ENCODE results near the gene TMEM232. TPM values are rescaled to one million over a fixed set of nuclear protein-coding genes. Genes with fewer than 3 reads are reported as not detected.

Gene TMEM232
- total RNA-seq, 4 donors from 2014 or later, result 0.54 to 2.3 (median 0.93) TPM

GRCh38 chr5:110383231-110383630, 343.2 kb downstream of the TMEM232 start:
- intact Hi-C loops (cut with DNase I; ENCODE audit: low total_unique reads), result no loop called here
- TF ChIP-seq POLR2A (IDR thresholded peaks at IDR 0.05), result no peak
- TF ChIP-seq CTCF (IDR thresholded peaks at IDR 0.05), result no peak
- no peak for DNase-seq (ENCODE audit: low spot score in 2 of 2)
- H3K4me3 ChIP-seq (ENCODE audit: low read depth, poor library complexity, severe bottlenecking), result no peak overlapping the region

- DNase-seq (ENCODE audit: low spot score in 2 of 2), result no peak
- H3K4me3 ChIP-seq (ENCODE audit: low read depth, poor library complexity, severe bottlenecking), result no peak overlapping the region
- 33 to 58% methylated on average over 1 of the region's 1 CpG for WGBS, 2 donors
- intact Hi-C loops (cut with DNase I; ENCODE audit: low total_unique reads), result loop anchor here (5.0 kb wide), 1 partner anchor 831 kb away; no protein-coding TSS in a partner anchor
- TF ChIP-seq POLR2A (IDR thresholded peaks at IDR 0.05), result no peak
- TF ChIP-seq CTCF (IDR thresholded peaks at IDR 0.05), result no peak
These were observed 348.5 kb downstream of the TMEM232 start for GRCh38 chr5:110377943-110378342.

GRCh38 chr5:110377361-110377760, 349.1 kb downstream of the TMEM232 start:
- no peak for TF ChIP-seq CTCF (IDR thresholded peaks at IDR 0.05)
- TF ChIP-seq POLR2A (IDR thresholded peaks at IDR 0.05), result no peak

GRCh38 chr5:110376281-110376951, 350.1 kb downstream of the TMEM232 start:
- no peak for DNase-seq (ENCODE audit: low spot score in 2 of 2)
- no peak overlapping the region for H3K4me3 ChIP-seq (ENCODE audit: low read depth, poor library complexity, severe bottlenecking)
- 48 to 52% methylated on average over 4 of the region's 4 CpGs for WGBS, 2 donors
- TF ChIP-seq CTCF (IDR thresholded peaks at IDR 0.05) (no peak), POLR2A (IDR thresholded peaks at IDR 0.05) (no peak)
- intact Hi-C loops (cut with DNase I; ENCODE audit: low total_unique reads), result loop anchor here (5.0 kb wide), 1 partner anchor 829 kb away; no protein-coding TSS in a partner anchor

More at GRCh38 chr5:110377361-110377760, 349.1 kb downstream of the TMEM232 start:
- intact Hi-C loops (cut with DNase I; ENCODE audit: low total_unique reads), result loop anchor here (5.0 kb wide), 1 partner anchor 830 kb away; no protein-coding TSS in a partner anchor
- no peak overlapping the region for H3K4me3 ChIP-seq (ENCODE audit: low read depth, poor library complexity, severe bottlenecking)
- WGBS, 2 donors, result 69 to 76% methylated on average over 2 of the region's 2 CpGs
- DNase-seq (ENCODE audit: low spot score in 2 of 2), result no peak

- intact Hi-C loops (cut with DNase I; ENCODE audit: low total_unique reads), result no loop called here
- 85 to 89% methylated on average over 3 of the region's 3 CpGs for WGBS, 2 donors
- DNase-seq (ENCODE audit: low spot score in 2 of 2), result no peak
- H3K4me3 ChIP-seq (ENCODE audit: low read depth, poor library complexity, severe bottlenecking), result no peak overlapping the region
- TF ChIP-seq CTCF (IDR thresholded peaks at IDR 0.05) (no peak), POLR2A (IDR thresholded peaks at IDR 0.05) (no peak)
These were observed 354.8 kb downstream of the TMEM232 start for GRCh38 chr5:110371725-110372041.

Data from lower leg skin (tissue), 4 donors.